Measurements from ENCODE around the gene FUT9.

The FUT9 gene

DNA sequence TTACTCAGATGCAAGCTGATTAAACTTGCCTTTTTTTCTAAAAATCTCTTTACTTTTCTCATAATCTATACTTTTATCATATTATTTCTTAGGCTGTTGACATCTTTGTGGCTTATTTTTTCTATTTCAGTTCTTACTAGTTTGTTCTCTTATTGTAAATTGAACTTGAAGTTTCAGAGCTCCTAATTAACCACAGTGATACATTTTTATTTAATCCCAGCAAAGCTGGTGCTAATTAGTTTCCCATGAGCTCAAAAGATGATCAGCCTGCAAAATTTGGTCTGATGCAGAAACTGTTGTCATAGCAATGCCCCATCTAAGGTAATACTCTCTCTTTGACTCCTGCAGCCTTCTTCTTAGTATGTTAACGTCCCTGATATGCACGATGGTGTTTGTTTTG lies 170.3 kb downstream of the FUT9 start:
- DNase-seq (ENCODE audit: low read depth, low spot score) = no peak

GRCh38 chr6:96186516-96187195 lies 170.9 kb downstream of the FUT9 start:
- DNase-seq (ENCODE audit: low read depth, low spot score) = peak; percentile 2

- no peak for DNase-seq (ENCODE audit: low read depth, low spot score)
These were observed 178.9 kb downstream of the FUT9 start for GRCh38 chr6:96194675-96195074.

- no peak for DNase-seq (ENCODE audit: low read depth, low spot score)
These were observed 179.5 kb downstream of the FUT9 start for GRCh38 chr6:96195272-96195671.

DNA sequence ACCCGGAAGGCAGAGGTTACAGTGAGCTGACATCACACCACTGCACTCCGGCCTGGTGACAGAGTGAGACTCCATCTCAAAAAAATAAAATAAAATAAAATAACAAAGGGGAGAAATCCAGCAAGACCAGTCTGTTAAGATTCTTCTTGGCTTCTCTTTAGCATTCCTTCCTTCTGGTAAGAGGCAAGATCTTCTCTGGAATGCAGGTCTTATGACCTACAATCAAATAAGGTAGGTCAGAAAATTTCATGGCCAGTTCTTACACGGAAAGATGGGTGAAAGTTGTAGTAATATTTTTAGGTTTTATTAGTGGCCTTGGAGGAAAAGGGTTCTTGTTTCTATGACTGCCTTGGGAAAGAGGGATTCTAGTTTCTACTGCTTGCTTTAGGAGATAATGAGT lies 180.9 kb downstream of the FUT9 start:
- DNase-seq (ENCODE audit: low read depth, low spot score) = peak; percentile 68

DNA sequence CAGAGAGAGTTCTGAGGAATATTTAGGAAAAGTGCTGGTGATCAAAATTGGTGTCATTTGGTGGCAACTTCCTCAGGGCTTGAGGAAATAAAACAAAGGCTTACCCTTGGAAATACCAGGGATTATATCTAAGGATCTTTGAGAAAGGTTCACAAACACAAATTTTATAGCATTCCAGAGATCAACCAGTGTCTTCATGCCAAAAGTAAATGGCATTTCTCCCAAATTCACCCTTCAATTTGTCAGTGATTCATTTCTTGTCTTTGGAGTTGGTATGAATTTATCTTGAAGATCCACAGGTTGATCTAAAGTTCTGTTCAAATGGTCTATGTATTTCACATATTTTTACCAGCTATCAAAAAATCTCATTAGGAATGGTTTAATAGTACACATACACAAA lies 181.5 kb downstream of the FUT9 start:
- no peak for DNase-seq (ENCODE audit: low read depth, low spot score)

DNA sequence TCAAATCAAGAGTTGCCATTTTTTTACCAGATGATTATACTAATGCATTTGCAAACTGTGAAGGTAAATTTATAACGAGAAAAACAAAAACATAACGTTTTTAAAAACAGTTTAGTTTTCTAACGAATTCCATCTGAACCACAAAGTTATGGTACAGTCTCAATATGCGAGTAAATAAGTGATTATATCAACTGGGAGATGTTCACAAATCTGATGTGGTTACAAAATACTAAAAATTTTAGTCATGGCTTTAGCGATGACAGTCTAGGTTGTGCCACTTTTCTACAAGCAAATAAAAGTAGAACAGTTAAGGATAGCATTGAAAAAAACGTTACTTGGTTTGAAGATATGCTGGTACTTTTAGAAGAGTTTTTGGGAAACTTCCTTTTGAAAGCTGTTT lies 186.8 kb downstream of the FUT9 start:
- no peak for DNase-seq (ENCODE audit: low read depth, low spot score)

DNA sequence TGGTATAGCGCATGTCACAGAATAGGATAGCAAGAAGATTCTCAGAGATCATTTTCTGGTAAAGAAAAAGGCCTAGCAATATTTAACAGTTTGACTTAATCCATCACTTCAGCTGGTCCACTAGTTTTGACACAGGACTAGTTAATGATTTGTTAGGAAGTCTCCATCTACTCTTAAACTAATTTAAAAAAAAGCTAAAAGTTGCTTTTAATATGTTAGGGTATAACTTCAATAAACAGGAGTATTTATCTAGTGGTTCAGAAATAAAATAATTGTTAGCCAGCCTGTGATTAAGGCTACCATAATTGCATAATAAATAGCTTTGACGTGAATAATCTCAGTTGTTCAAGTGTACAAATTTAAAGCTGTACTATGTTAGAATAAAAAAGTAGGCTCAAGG lies 195.6 kb downstream of the FUT9 start:
- DNase-seq (ENCODE audit: low read depth, low spot score) = no peak

- no peak for DNase-seq (ENCODE audit: low read depth, low spot score)
These were observed 196.3 kb downstream of the FUT9 start for GRCh38 chr6:96212066-96212465.

- no peak for DNase-seq (ENCODE audit: low read depth, low spot score)
These were observed 198.0 kb downstream of the FUT9 start for GRCh38 chr6:96213784-96214183.

DNA sequence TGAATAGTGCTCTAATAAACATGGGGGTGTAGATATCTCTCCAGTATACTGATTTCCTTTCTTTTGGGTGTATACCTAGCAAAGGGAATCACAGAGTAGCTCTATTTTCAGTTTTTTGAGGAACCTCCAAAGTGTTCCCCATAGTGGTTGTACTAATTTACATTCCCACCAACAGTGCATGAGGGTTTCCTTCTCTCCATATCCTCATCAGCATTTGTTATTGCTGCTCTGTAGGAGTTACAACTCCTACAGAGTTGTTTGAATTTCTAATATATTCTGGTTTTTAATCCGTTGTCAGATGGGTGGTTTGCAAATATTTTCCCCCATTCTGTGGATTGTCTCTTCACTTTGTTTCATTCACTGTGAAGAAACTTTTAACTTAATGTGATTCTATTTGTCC lies 207.9 kb downstream of the FUT9 start:
- DNase-seq (ENCODE audit: low read depth, low spot score) = no peak

GRCh38 chr6:96227135-96227534 lies 211.4 kb downstream of the FUT9 start:
- no peak for DNase-seq (ENCODE audit: low read depth, low spot score)

DNA sequence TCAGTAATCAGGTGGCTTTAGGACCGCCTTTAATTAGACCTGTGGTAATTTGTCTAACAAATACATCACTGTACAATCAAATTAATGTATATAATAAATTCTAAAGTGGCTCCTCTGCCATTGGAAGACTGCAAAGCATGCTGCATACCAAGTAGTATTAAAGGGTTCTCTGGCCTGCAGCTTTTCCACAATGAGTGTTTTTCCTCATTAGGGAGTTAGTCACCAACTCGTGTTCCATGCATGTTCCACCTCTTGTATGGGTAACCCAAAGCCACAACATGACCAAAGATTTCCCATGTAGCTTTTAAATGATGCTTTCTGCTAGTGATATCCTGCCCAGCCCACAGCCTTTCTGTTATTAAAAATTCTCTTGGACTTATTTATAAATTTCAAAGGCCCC lies 218.7 kb downstream of the FUT9 start:
- no peak for DNase-seq (ENCODE audit: low read depth, low spot score)

DNA sequence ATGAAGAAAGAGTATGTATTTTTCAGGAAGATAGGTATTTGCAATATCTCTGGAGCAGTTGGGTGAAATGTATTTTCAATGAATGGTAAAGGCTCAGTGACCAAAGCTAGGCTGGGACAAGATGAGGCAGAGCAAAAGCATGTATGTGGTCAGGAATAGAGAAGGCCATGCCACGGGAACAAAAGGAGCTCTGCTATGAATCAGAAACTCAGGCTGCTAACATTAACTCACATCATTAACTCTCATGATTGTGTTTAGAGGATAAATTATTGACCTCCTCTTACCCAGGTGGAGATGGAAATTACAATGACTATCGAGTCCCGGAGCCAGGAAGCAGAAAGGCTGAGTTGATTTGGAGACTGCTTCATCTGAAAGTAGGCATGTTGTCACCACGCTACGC lies 220.2 kb downstream of the FUT9 start:
- DNase-seq (ENCODE audit: low read depth, low spot score) = no peak

GRCh38 chr6:96236471-96236870 lies 220.7 kb downstream of the FUT9 start:
- DNase-seq (ENCODE audit: low read depth, low spot score) = no peak

GRCh38 chr6:96237638-96238347 lies 222.0 kb downstream of the FUT9 start:
- DNase-seq (ENCODE audit: low read depth, low spot score) = no peak

GRCh38 chr6:96246563-96246962 lies 230.8 kb downstream of the FUT9 start:
- no peak for DNase-seq (ENCODE audit: low read depth, low spot score)

- DNase-seq (ENCODE audit: low read depth, low spot score) = no peak
These were observed 234.0 kb downstream of the FUT9 start for GRCh38 chr6:96249755-96250154.

DNA sequence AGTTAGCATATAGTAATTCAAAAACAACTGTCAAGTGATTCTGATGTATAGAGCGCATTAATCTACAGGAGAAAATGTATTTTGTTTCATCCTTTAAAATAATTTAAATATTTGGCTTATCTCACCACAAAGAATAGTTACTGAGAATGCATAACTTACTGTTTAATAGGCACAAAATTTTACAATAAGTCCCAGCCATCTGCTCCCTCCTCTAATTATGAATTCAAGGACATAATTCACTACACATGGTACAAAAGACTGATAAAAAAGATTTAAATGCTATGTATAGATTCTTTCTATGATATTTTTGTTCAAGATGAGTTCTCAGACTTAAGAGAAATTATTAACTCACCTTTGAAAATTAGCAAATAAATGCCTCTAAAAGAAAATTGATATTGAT lies 242.0 kb downstream of the FUT9 start:
- DNase-seq (ENCODE audit: low read depth, low spot score) = no peak

DNA sequence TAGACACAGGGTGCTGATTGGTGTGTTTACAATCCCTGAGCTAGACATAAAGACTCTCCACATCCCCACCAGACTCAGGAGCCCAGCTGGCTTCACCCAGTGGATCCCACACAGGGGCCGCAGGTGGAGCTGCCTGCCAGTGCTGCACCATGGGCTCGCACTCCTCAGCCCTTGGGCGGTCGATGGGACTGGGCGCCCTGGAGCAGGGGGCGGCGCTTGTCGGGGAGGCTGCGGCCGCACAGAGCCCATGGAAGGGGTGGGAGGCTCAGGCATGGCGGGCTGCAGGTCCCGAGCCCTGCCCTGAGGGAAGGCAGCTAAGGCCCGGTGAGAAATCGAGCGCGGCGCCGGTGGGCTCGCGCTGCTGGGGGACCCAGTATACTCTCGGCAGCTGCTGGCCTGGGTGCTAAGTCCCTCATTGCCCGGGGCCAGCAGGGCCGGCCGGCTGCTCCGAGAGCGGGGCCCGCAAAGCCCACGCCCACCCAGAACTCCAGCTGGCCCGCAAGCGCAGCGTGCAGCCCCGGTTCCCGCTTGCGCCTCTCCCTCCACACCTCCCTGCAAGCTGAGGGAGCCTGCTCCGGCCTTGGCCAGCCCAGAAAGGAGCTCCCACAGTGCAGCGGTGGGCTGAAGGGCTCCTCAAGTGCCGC lies 245.1 kb downstream of the FUT9 start:
- peak; percentile 6 for DNase-seq (ENCODE audit: low read depth, low spot score)

All from ELF-1 (cell line).